Measurements from ENCODE around the gene XRCC5. TPM values are rescaled to one million over a fixed set of nuclear protein-coding genes. Genes with fewer than 3 reads are reported as not detected.

The XRCC5 gene
- total and polyA plus RNA-seq, 2 donors (not counting 3 experiments of a cell fraction or from before 2014, with no cell fraction given), result 267 to 319 TPM

- no peak for FAIRE-seq
- Histone ChIP-seq H3K27me3 (ENCODE audit: control insufficient read depth in 2 of 2, insufficient read depth in 2 of 2, low read length in 2 of 2) (no peaks in the 10 kb centered on the region), H2AFZ (ENCODE audit: low read depth, low read length) (no peak overlapping the region), H3K27ac (ENCODE audit: insufficient read depth, low read depth, low read length) (no peak overlapping the region), H3K9ac (replicated peaks; ENCODE audit: extremely low read depth, insufficient read depth, low read length) (no peak overlapping the region), H3K4me3 (replicated peaks in 1 of 3; ENCODE audit: insufficient read depth in 1 of 3, low read depth in 1 of 3, low read length in 3 of 3) (no peak overlapping the region), H3K9me1 (replicated peaks; ENCODE audit: control insufficient read depth, extremely low read depth, insufficient read depth, low read length) (no peaks in the 10 kb centered on the region), H3K9me3 (replicated peaks; ENCODE audit: control insufficient read depth, insufficient read depth, low read length) (no peaks in the 10 kb centered on the region), H3K79me2 (ENCODE audit: control insufficient read depth, insufficient read depth, low read length) (peaks cover 46% of the 10 kb centered on the region), H3K4me1 (ENCODE audit: control insufficient read depth, extremely low read depth, insufficient read depth, low read length) (no peaks in the 10 kb centered on the region), H4K20me1 (replicated peaks; ENCODE audit: control insufficient read depth, extremely low read depth, insufficient read depth, low read length) (no peaks in the 10 kb centered on the region), H3K36me3 (ENCODE audit: control insufficient read depth in 2 of 2, extremely low read depth in 1 of 2, insufficient read depth in 2 of 2, low read length in 2 of 2) (peaks cover 25 to 45% of the 10 kb centered on the region in 2 experiments), H3K4me2 (ENCODE audit: insufficient read depth, low read length) (no peak overlapping the region)
- ChIA-PET CTCF (interaction anchor here (1.4 kb wide), 1 partner anchor 11 kb away, joined by 4 read pairs; no protein-coding TSS in a partner anchor), POLR2A (no interaction called here)
- no peak for TF ChIP-seq MAX (IDR thresholded peaks at IDR 0.05; ENCODE audit: insufficient read depth, insufficient read length)
- no peak for TF ChIP-seq FOS (IDR thresholded peaks at IDR 0.05; ENCODE audit: borderline replicate concordance, insufficient read depth, low read length)
- TF ChIP-seq POLR2A (IDR thresholded peaks at IDR 0.05; ENCODE audit: low read depth, low read length), result no peak
- dilution Hi-C loops (cut with MboI; ENCODE audit: extremely low pct_ligation_motif_present, low sequenced_read_pairs), result no loop called here
- no peak for DNase-seq (ENCODE audit: low read depth, low spot score)
- intact Hi-C loops (cut with micrococcal nuclease), result no loop called here
- BruUV-seq (replicated peaks), result no TSS peak
Measured at GRCh38 chr2:216130346-216130971, 21.3 kb downstream of the XRCC5 start.

- H4K20me1 ChIP-seq (replicated peaks; ENCODE audit: control insufficient read depth, extremely low read depth, insufficient read depth, low read length), result no peaks in the 10 kb centered on the region
- H3K79me2 ChIP-seq (ENCODE audit: control insufficient read depth, insufficient read depth, low read length), result peaks cover 48% of the 10 kb centered on the region
- H3K9ac ChIP-seq (replicated peaks; ENCODE audit: extremely low read depth, insufficient read depth, low read length), result no peak overlapping the region
- no peak for TF ChIP-seq MAX (IDR thresholded peaks at IDR 0.05; ENCODE audit: insufficient read depth, insufficient read length)
- CTCF ChIA-PET, result interaction anchor here (1.4 kb wide), 1 partner anchor 10 kb away, joined by 4 read pairs; no protein-coding TSS in a partner anchor
- no peak overlapping the region for H3K27ac ChIP-seq (ENCODE audit: insufficient read depth, low read depth, low read length)
- intact Hi-C loops (cut with micrococcal nuclease), result no loop called here
- H3K4me1 ChIP-seq (ENCODE audit: control insufficient read depth, extremely low read depth, insufficient read depth, low read length), result no peaks in the 10 kb centered on the region
- POLR2A ChIA-PET, result no interaction called here
- H3K27me3 ChIP-seq (ENCODE audit: control insufficient read depth in 2 of 2, insufficient read depth in 2 of 2, low read length in 2 of 2), result no peaks in the 10 kb centered on the region
- dilution Hi-C loops (cut with MboI; ENCODE audit: extremely low pct_ligation_motif_present, low sequenced_read_pairs), result no loop called here
- FAIRE-seq, result no peak
- peaks cover 20 to 43% of the 10 kb centered on the region in 2 experiments for H3K36me3 ChIP-seq (ENCODE audit: control insufficient read depth in 2 of 2, extremely low read depth in 1 of 2, insufficient read depth in 2 of 2, low read length in 2 of 2)
- H3K9me3 ChIP-seq (replicated peaks; ENCODE audit: control insufficient read depth, insufficient read depth, low read length), result no peaks in the 10 kb centered on the region
- no peak for DNase-seq (ENCODE audit: low read depth, low spot score)
- H3K9me1 ChIP-seq (replicated peaks; ENCODE audit: control insufficient read depth, extremely low read depth, insufficient read depth, low read length), result no peaks in the 10 kb centered on the region
- H2AFZ ChIP-seq (ENCODE audit: low read depth, low read length), result no peak overlapping the region
- no peak overlapping the region for H3K4me3 ChIP-seq (replicated peaks in 1 of 3; ENCODE audit: insufficient read depth in 1 of 3, low read depth in 1 of 3, low read length in 3 of 3)
- no TSS peak for BruUV-seq (replicated peaks)
- H3K4me2 ChIP-seq (ENCODE audit: insufficient read depth, low read length), result no peak overlapping the region
Measured at GRCh38 chr2:216131175-216131926, 22.2 kb downstream of the XRCC5 start.

Data from endothelial cell of umbilical vein (primary cell).